HCT116 (cell line): Measurements from ENCODE around the gene PDCD6IP. TPM values are rescaled to one million over a fixed set of nuclear protein-coding genes. Genes with fewer than 3 reads are reported as not detected.

ENCODE experiments used
- ATAC-seq: fragments of 200-7000 bp; cut with Tn5 transposase; 2 replicates; pipeline ENCODE4 v1.9.1; 2020; ENCODE audit warnings: mild to moderate bottlenecking, moderate library complexity
- BruUV-seq: library from RNA; stranded (reverse); fragments of 400-500 nt; replicated peaks from 2 replicates; lab custom pipeline; 2021; lab: Mats Ljungman, UMichigan
- CTCF ChIA-PET: fragments of 300-600 bp; sonication (Branson Sonifier 250); formaldehyde crosslinking; loops from one replicate; lab custom pipeline; 2021; ENCODE audit warnings: antibody characterized with exemption; lab: Charles Lee
- POLR2A ChIA-PET: fragments of 300-600, 350-600 bp; sonication (Branson Sonifier 250); formaldehyde crosslinking; loops from one replicate; lab custom pipeline; 2021; ENCODE audit warnings: antibody characterized with exemption; lab: Charles Lee
- RAD21 ChIA-PET, 2 experiments: fragments of 300-600 bp; sonication (Branson Sonifier 250); formaldehyde crosslinking; loops; one replicate each; lab custom pipeline; 2023; ENCODE audit warnings: low total read pairs in 2 of 2; ENCODE audit not compliant: uncharacterized antibody in 2 of 2, unreplicated experiment in 2 of 2, low non-redundant PET in 1 of 2; lab: Charles Lee
- DNase-seq: peaks from one replicate; pipeline ENCODE4 v3.0.0-alpha.2; 2010; ENCODE audit warnings: low read depth, low spot score
- H2AFZ ChIP-seq: fragments of 200-600 bp; shearing (Covaris generic), sonication (generic); 2 replicates; pipeline ENCODE4 v1.6.1; 2017; ENCODE audit warnings: low read depth, mixed run types, mixed read lengths, antibody characterized with exemption, low read length; ENCODE audit not compliant: poor library complexity, severe bottlenecking
- H3K27ac ChIP-seq: 2 replicates; pipeline ENCODE4 v1.5.1; 2012; ENCODE audit warnings: low read depth, low read length
- H3K27me3 ChIP-seq: fragments of 200-600 bp; sonication (generic); 2 replicates; pipeline ENCODE4 v1.6.1; 2016; ENCODE audit warnings: mixed run types, low read length, mixed read lengths; ENCODE audit not compliant: insufficient read depth
- H3K36me3 ChIP-seq, 2 experiments: fragments of 200-500 bp in 1 of 2; fragments of 200-600 bp in 1 of 2; sonication (Bioruptor generic) in 1 of 2; sonication (generic) in 1 of 2; 2 replicates each; pipeline versions ENCODE4 v1.5.1 to v1.6.1; 2014 to 2016; ENCODE audit warnings: low read length in 2 of 2, inconsistent platforms in 1 of 2, mixed read lengths in 1 of 2, mixed run types in 1 of 2; ENCODE audit not compliant: insufficient read depth in 2 of 2, control insufficient read depth in 1 of 2
- H3K4me1 ChIP-seq, 2 experiments: fragments of 200-600 bp in 1 of 2; sonication (generic) in 1 of 2; 2 replicates each; pipeline versions ENCODE4 v1.5.1 to v1.6.1; 2012 to 2017; ENCODE audit warnings: low read length in 2 of 2, inconsistent platforms in 1 of 2, mild to moderate bottlenecking in 1 of 2, mixed read lengths in 1 of 2, mixed run types in 1 of 2, moderate library complexity in 1 of 2; ENCODE audit not compliant: insufficient read depth in 2 of 2, control insufficient read depth in 1 of 2
- H3K4me2 ChIP-seq: fragments of 200-600 bp; sonication (generic); 2 replicates; pipeline ENCODE4 v1.6.1; 2017; ENCODE audit warnings: mixed run types, low read length, mixed read lengths
- H3K4me3 ChIP-seq, 2 experiments: fragments of 200-600 bp in 1 of 2; sonication (generic) in 1 of 2; replicated peaks in 1 of 2; 2 replicates each; pipeline ENCODE4 v1.5.1; 2011 to 2016; ENCODE audit warnings: low read length in 2 of 2, control low read depth in 1 of 2, low read depth in 1 of 2, mild to moderate bottlenecking in 1 of 2, mixed read lengths in 1 of 2, mixed run types in 1 of 2
- H3K79me2 ChIP-seq: fragments of 200-600 bp; sonication (generic); 2 replicates; pipeline ENCODE4 v1.6.1; 2017; ENCODE audit warnings: mild to moderate bottlenecking, mixed run types, low read length, moderate library complexity, mixed read lengths; ENCODE audit not compliant: insufficient read depth
- H3K9ac ChIP-seq: fragments of 200-600 bp; sonication (generic); 2 replicates; pipeline ENCODE4 v1.6.1; 2016; ENCODE audit warnings: low read length, mixed read lengths
- H3K9me2 ChIP-seq: fragments of 200-600 bp; sonication (generic), shearing (Covaris generic); 2 replicates; pipeline ENCODE4 v1.6.1; 2017; ENCODE audit warnings: mixed run types, mild to moderate bottlenecking, moderate library complexity; ENCODE audit not compliant: insufficient read depth
- H3K9me3 ChIP-seq, 2 experiments: fragments of 200-500 bp in 1 of 2; fragments of 200-600 bp in 1 of 2; sonication (Bioruptor generic) in 1 of 2; sonication (generic) in 1 of 2; 2 replicates each; pipeline ENCODE4 v1.6.1; 2014 to 2017; ENCODE audit warnings: low read length in 2 of 2, mixed read lengths in 2 of 2, inconsistent platforms in 1 of 2, low read depth in 1 of 2, mild to moderate bottlenecking in 1 of 2, mixed run types in 1 of 2, moderate library complexity in 1 of 2; ENCODE audit not compliant: control insufficient read depth in 1 of 2, insufficient read depth in 1 of 2
- H4K20me1 ChIP-seq: fragments of 200-600 bp; sonication (generic), shearing (Covaris generic); 2 replicates; pipeline ENCODE4 v1.6.1; 2017; ENCODE audit warnings: mixed run types, mild to moderate bottlenecking, moderate library complexity; ENCODE audit not compliant: insufficient read depth
- ELF1 ChIP-seq: IDR thresholded peaks from 2 replicates; pipeline ENCODE4 v1.6.1; 2012; ENCODE audit warnings: low read depth, borderline replicate concordance
- JUND ChIP-seq: IDR thresholded peaks from 2 replicates; pipeline ENCODE4 v1.6.1; 2012
- POLR2AphosphoS5 ChIP-seq: IDR thresholded peaks from 2 replicates; pipeline ENCODE4 v1.6.1; 2011; ENCODE audit warnings: mild to moderate bottlenecking, low read depth, low read length, moderate library complexity
- RAD21 ChIP-seq: IDR thresholded peaks from 2 replicates; pipeline ENCODE4 v1.6.1; 2012; ENCODE audit warnings: low read depth, mild to moderate bottlenecking
- SRF ChIP-seq: IDR thresholded peaks from 2 replicates; pipeline ENCODE4 v1.6.1; 2012; ENCODE audit warnings: low read depth
- YY1 ChIP-seq: IDR thresholded peaks from 2 replicates; pipeline ENCODE4 v1.6.1; 2011; ENCODE audit warnings: low read length, low read depth, moderate library complexity, mild to moderate bottlenecking; ENCODE audit not compliant: insufficient replicate concordance; ENCODE audit errors: extremely low read depth
- ZNF274 ChIP-seq: fragments of 200-500 bp; sonication (Bioruptor generic); IDR thresholded peaks from 2 replicates; pipeline ENCODE4 v1.6.1; 2014; ENCODE audit warnings: mild to moderate bottlenecking, low read depth, low read length, inconsistent platforms
- intact Hi-C: fragments of 100-400 bp; cut with micrococcal nuclease; formaldehyde crosslinking; loops from 2 replicates; pipeline ENCODE4 v1.10.0; 2022
- total RNA-seq: library from RNA; stranded (reverse); gene quantifications from one replicate; pipeline ENCODE4 v1.2.1, GENCODE V29; 2021; ENCODE audit not compliant: unreplicated experiment
- TF ChIP-seq, protein P1 (sequence below): IDR thresholded peaks from 2 replicates; pipeline ENCODE4 v1.6.1; 2012; ENCODE audit warnings: low read depth
- TF ChIP-seq, protein P2 (sequence below): IDR thresholded peaks from 2 replicates; pipeline ENCODE4 v1.6.1; 2012

Gene PDCD6IP
- total RNA-seq, 1 experiment from 2014 or later, result 241 TPM

- no peak overlapping the region for H3K27ac ChIP-seq
- ChIA-PET POLR2A (no interaction called here), RAD21 (no interaction called here), CTCF (no interaction called here)
- no TSS peak for BruUV-seq
- intact Hi-C loops, result no loop called here
- H3K27me3 ChIP-seq, result no peaks in the 10 kb centered on the region
- no peak overlapping the region for H3K4me3 ChIP-seq
- H3K79me2 ChIP-seq, result peaks cover 5% of the 10 kb centered on the region; the same call in 1 of the 2 replicates
- H4K20me1 ChIP-seq, result no peaks in the 10 kb centered on the region; the same call in 1 of the 2 replicates
- H3K9me3 ChIP-seq, result no peaks in the 10 kb centered on the region
- no peak overlapping the region for H3K9ac ChIP-seq
- peaks cover 0 to 7% of the 10 kb centered on the region in 2 experiments; a peak in 2 of 4 replicates for H3K4me1 ChIP-seq
- ATAC-seq (no peak), DNase-seq (no peak)
- H3K4me2 ChIP-seq, result no peak overlapping the region
- H3K9me2 ChIP-seq, result no peaks in the 10 kb centered on the region
- peaks cover 0 to 13% of the 10 kb centered on the region in 2 experiments; a peak in 2 of 4 replicates for H3K36me3 ChIP-seq
- no peak overlapping the region for H2AFZ ChIP-seq
- TF ChIP-seq RAD21 (no peak), YY1 (no peak), ZNF274 (no peak), POLR2AphosphoS5 (no peak), SRF (no peak), JUND (no peak), ELF1 (no peak)
- TF ChIP-seq, protein P1, sequence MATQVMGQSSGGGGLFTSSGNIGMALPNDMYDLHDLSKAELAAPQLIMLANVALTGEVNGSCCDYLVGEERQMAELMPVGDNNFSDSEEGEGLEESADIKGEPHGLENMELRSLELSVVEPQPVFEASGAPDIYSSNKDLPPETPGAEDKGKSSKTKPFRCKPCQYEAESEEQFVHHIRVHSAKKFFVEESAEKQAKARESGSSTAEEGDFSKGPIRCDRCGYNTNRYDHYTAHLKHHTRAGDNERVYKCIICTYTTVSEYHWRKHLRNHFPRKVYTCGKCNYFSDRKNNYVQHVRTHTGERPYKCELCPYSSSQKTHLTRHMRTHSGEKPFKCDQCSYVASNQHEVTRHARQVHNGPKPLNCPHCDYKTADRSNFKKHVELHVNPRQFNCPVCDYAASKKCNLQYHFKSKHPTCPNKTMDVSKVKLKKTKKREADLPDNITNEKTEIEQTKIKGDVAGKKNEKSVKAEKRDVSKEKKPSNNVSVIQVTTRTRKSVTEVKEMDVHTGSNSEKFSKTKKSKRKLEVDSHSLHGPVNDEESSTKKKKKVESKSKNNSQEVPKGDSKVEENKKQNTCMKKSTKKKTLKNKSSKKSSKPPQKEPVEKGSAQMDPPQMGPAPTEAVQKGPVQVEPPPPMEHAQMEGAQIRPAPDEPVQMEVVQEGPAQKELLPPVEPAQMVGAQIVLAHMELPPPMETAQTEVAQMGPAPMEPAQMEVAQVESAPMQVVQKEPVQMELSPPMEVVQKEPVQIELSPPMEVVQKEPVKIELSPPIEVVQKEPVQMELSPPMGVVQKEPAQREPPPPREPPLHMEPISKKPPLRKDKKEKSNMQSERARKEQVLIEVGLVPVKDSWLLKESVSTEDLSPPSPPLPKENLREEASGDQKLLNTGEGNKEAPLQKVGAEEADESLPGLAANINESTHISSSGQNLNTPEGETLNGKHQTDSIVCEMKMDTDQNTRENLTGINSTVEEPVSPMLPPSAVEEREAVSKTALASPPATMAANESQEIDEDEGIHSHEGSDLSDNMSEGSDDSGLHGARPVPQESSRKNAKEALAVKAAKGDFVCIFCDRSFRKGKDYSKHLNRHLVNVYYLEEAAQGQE, result no peak
- TF ChIP-seq, protein P2, sequence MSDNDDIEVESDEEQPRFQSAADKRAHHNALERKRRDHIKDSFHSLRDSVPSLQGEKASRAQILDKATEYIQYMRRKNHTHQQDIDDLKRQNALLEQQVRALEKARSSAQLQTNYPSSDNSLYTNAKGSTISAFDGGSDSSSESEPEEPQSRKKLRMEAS, result no peak
- TF ChIP-seq, all 23 proteins: peak for 0
Observed at GRCh38 chr3:33860373-33861050, 62.1 kb downstream of the PDCD6IP start.
